ENCODE data around the gene TTC4.

DNA sequence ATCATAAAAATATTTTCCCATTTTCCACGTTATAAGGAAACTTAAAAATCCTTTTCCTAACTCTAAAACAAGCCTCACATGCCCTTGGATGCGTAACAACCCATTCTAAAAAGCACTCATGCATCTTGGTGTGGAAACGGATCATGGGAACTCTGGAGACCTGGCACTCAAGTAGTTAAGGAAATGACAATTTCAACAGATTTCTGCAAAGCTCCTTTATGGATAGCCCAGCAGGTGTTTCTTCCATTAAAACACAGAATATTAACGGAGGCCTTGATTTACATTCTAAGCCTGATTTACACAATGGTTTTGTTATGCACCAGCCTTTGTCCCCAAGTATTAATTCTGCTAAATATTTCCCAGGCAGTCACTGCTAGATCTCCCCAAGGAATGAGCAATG lies 35.8 kb downstream of the TTC4 start:
- TF ChIP-seq, protein P1, sequence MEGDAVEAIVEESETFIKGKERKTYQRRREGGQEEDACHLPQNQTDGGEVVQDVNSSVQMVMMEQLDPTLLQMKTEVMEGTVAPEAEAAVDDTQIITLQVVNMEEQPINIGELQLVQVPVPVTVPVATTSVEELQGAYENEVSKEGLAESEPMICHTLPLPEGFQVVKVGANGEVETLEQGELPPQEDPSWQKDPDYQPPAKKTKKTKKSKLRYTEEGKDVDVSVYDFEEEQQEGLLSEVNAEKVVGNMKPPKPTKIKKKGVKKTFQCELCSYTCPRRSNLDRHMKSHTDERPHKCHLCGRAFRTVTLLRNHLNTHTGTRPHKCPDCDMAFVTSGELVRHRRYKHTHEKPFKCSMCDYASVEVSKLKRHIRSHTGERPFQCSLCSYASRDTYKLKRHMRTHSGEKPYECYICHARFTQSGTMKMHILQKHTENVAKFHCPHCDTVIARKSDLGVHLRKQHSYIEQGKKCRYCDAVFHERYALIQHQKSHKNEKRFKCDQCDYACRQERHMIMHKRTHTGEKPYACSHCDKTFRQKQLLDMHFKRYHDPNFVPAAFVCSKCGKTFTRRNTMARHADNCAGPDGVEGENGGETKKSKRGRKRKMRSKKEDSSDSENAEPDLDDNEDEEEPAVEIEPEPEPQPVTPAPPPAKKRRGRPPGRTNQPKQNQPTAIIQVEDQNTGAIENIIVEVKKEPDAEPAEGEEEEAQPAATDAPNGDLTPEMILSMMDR (IDR thresholded peaks at IDR 0.05) = no peak
- no peak for TF ChIP-seq EP300 (IDR thresholded peaks at IDR 0.05)

Data from suprapubic skin (tissue), 3 donors.